ENCODE measurements around the gene PCED1B.
"Not testable (repeated sequence)": the region's sequence is repeated elsewhere in the genome, so short reads cannot be mapped to it uniquely, and the experiment has no call there.

The PCED1B gene

DNA sequence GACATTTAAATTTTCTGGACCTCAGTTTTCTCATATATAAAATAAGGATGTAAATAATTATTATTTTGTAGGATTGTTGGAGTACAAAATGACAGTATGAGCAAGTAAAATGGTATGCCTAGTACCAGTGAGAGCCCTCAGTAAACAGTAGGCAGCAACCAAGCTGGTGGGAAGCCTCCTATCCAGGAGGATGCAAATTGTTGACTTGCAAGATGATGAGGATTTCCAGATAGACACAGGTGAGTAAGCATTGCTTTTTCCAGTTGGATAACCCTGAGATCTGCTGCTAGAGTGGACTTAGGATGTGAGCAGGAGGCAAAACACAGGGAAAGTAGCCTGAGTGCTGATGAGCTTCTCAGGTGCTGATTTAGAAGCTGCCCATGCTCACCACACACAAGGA, 28.5 kb downstream of the PCED1B start:
- H3K4me3 ChIP-seq (ENCODE audit: low read depth, low read length): no peak overlapping the region
- TF ChIP-seq, protein P1, sequence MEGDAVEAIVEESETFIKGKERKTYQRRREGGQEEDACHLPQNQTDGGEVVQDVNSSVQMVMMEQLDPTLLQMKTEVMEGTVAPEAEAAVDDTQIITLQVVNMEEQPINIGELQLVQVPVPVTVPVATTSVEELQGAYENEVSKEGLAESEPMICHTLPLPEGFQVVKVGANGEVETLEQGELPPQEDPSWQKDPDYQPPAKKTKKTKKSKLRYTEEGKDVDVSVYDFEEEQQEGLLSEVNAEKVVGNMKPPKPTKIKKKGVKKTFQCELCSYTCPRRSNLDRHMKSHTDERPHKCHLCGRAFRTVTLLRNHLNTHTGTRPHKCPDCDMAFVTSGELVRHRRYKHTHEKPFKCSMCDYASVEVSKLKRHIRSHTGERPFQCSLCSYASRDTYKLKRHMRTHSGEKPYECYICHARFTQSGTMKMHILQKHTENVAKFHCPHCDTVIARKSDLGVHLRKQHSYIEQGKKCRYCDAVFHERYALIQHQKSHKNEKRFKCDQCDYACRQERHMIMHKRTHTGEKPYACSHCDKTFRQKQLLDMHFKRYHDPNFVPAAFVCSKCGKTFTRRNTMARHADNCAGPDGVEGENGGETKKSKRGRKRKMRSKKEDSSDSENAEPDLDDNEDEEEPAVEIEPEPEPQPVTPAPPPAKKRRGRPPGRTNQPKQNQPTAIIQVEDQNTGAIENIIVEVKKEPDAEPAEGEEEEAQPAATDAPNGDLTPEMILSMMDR (IDR thresholded peaks at IDR 0.05; ENCODE audit: control insufficient read depth, extremely low read depth, insufficient read depth): no peak
- DNase-seq (ENCODE audit: low read depth): no peak

DNA sequence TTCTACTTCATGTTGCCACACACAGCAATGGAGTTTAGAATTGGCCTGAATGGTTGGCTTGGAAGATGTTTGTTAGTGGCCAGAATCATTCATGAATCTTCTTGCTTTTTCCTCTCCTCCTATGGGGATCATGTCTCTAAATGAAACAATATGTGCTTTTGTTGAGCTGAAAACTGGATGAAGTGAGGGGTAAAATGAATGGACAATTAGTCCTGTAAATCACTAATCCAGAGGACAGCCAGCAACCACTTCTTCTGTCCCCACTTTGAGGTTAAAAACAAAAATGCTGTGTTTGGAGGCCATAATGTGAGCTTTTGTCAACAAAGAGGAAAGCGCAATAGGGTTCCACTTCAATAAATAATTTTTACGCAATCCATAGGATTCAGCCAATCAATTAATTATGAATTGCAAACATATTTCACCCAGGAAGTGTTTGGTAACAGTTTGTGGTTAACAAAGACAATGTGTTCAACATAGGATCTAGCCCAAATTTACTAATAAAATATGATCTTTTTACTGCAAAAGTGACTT, 30.7 kb downstream of the PCED1B start:
- no peak for DNase-seq (ENCODE audit: low read depth)
- H3K4me3 ChIP-seq (ENCODE audit: low read depth, low read length): no peak overlapping the region
- TF ChIP-seq, protein P1 (IDR thresholded peaks at IDR 0.05; ENCODE audit: control insufficient read depth, extremely low read depth, insufficient read depth): no peak

DNA sequence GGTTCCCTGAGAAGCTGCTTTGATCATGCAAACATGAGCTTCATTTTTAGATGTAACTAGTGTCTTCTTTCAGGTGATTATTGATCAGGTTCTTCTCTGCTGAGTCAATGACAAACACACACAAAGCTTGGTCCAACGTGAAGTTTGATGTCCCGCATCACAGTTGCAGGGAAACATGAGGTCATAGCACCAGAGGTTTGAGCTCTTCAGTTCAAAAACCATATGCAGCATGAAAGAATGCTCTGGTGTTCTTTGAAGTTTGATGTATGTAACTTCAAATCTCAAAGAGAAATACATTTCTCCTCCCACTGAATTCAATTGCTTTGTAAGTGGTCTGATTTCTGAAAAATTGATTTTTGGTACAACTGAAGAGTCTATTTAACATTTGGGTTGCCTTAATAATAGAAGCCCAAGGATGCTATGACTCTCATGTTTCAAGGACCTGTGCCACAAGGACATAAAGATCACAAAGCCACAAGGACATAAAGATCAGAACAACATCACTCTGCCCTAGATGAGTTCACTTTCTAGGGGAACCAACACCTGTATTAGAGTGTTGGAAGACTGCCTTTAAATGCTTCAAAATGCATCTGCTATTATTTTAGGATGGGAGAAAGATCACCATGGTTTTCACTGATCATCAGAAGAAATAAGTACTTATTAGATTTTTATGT, 31.4 kb downstream of the PCED1B start:
- no peak for DNase-seq (ENCODE audit: low read depth)
- no peak overlapping the region for H3K4me3 ChIP-seq (ENCODE audit: low read depth, low read length)
- TF ChIP-seq, protein P1 (IDR thresholded peaks at IDR 0.05; ENCODE audit: control insufficient read depth, extremely low read depth, insufficient read depth): no peak

DNA sequence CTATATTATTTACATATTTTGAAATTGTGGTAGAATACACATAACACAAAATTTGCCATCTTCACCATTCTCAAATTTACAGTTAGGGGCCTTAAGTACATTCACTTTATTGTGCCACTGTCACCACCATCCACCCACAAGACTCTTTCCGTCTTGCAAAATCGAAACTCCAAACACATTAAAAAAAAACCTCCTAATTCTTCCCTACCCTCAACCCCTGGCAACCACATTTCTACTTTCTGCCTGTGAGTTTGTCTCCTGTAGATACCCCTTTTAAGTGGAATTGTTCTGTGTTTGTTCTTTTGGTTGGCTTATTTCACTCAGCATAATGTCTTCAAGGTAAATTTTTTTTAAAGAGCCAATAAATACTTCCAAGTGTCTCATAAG, 32.0 kb downstream of the PCED1B start:
- DNase-seq (ENCODE audit: low read depth): no peak
- no peak overlapping the region for H3K4me3 ChIP-seq (ENCODE audit: low read depth, low read length)
- TF ChIP-seq, protein P1 (IDR thresholded peaks at IDR 0.05; ENCODE audit: control insufficient read depth, extremely low read depth, insufficient read depth): no peak

DNA sequence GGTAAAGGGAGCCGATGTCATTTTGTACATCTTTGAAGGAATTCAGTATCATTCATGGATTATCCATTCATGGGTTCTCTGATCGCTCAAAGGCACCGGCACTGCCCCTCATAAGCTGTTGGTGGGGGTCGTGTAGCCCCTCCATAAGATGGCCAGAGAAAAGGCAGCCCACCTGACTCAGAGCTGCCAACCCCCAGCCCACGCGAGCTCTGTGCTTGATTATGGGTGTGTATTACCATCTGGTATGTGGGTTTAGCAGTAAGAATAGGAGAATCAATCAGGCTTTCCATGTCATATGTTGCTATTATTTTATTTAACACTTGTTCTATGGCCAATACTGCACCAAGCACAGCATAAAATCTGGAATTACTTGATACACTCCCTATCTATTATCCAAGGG, 32.4 kb downstream of the PCED1B start:
- TF ChIP-seq, protein P1 (IDR thresholded peaks at IDR 0.05; ENCODE audit: control insufficient read depth, extremely low read depth, insufficient read depth): no peak
- no peak overlapping the region for H3K4me3 ChIP-seq (ENCODE audit: low read depth, low read length)

DNA sequence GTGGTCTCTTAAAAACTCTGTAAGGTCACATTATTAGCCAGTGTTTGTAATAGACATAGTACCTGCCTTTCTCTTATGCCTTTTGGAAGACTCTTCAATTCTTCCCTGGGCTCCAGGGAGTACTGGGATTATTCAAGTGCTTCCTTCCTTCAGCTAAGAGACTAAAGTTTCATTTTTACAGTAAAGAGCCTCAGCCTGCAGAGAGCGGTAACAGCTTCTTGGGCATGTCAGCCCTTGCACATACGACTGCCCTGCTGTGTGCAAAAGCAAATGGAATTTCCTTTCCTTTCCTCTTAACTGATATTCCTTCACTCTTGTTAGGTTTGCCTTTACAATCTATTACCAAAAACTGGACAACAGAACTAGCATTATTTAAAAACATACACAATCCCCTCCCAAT, 33.3 kb downstream of the PCED1B start:
- no peak for DNase-seq (ENCODE audit: low read depth)
- no peak overlapping the region for H3K4me3 ChIP-seq (ENCODE audit: low read depth, low read length)
- TF ChIP-seq, protein P1 (IDR thresholded peaks at IDR 0.05; ENCODE audit: control insufficient read depth, extremely low read depth, insufficient read depth): no peak

More for the DNA sequence above, 32.4 kb downstream of the PCED1B start:
- no peak for DNase-seq (ENCODE audit: low read depth)

DNA sequence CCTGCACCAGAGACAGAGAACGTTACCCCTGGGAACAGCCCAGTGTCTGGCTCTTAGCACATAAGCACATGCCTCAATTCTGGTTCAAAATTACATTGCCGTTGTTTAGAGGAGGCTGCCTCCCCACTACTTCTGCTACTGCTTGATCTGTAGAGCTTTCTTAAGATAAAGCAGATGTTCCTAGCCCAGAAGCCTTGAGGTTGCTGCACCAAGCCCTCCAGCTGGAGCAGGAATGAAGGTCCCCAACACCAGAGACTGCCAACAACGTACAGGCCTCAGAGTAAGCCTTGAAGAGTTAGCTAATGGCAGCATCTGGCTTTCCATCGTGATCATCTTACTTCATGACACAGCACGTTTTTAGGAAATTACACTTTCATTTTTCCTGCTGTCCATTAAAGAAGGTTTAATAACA, 35.1 kb downstream of the PCED1B start:
- TF ChIP-seq, protein P1 (IDR thresholded peaks at IDR 0.05; ENCODE audit: control insufficient read depth, extremely low read depth, insufficient read depth): no peak
- H3K4me3 ChIP-seq (ENCODE audit: low read depth, low read length): no peak overlapping the region
- DNase-seq (ENCODE audit: low read depth): no peak

DNA sequence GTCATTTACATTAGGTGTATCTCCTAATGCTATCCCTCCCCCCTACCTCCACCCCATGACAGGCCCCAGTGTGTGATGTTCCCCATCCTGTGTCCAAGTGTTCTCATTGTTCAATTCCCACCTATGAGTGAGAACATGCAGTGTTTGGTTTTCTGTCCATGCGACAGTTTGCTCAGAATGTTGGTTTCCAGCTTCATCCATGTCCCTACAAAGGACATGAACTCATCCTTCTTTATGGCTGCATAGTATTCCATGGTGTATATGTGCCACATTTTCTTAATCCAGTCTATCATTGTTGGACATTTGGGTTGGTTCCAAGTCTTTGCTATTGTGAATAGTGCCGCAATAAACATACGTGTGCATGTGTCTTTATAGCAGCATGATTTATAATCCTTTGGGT, 37.9 kb downstream of the PCED1B start:
- not testable (repeated sequence) for DNase-seq (ENCODE audit: low read depth); H3K4me3 ChIP-seq (ENCODE audit: low read depth, low read length)
